HG03354 (cell line): ENCODE results near the gene MITF.

Experiments
- ATAC-seq: cut with Tn5 transposase; IDR thresholded peaks from one replicate; pipeline ENCODE4 v1.9.1; 2021; ENCODE audit warnings: mild to moderate bottlenecking; ENCODE audit not compliant: unreplicated experiment, poor library complexity, severe bottlenecking

The MITF gene

GRCh38 chr3:69823743-69824142, 84.5 kb downstream of the MITF start:
- ATAC-seq, result no peak

- no peak for ATAC-seq
These were observed 86.2 kb downstream of the MITF start for GRCh38 chr3:69825446-69825845.

GRCh38 chr3:69827127-69827526, 87.9 kb downstream of the MITF start:
- no peak for ATAC-seq

- ATAC-seq, result no peak
These were observed 89.6 kb downstream of the MITF start for GRCh38 chr3:69828817-69829216.

DNA sequence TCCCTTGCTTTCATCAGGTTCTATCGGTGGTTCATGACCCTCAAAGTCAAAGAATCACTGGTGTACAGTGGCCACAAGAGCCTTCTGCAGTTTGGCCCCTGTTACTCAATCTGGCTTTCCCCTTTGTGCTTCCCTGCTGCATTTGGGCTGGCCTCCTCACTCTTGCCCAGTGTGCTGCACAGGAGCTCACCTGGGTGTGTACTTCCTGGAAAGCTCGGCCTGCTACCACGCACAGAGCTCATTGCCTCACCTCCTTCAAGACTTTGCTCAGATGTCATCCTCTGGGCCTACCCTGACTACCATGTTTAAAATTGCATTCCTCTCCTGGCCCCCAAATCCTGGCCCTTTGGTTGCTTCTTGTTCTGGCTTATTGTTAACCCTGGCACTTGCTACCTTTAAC, 90.9 kb downstream of the MITF start:
- ATAC-seq, result no peak

GRCh38 chr3:69831737-69832136, 92.5 kb downstream of the MITF start:
- ATAC-seq, result no peak

- ATAC-seq, result no peak
These were observed 94.3 kb downstream of the MITF start for GRCh38 chr3:69833591-69833990.

GRCh38 chr3:69838217-69838616, 99.0 kb downstream of the MITF start:
- ATAC-seq, result no peak

DNA sequence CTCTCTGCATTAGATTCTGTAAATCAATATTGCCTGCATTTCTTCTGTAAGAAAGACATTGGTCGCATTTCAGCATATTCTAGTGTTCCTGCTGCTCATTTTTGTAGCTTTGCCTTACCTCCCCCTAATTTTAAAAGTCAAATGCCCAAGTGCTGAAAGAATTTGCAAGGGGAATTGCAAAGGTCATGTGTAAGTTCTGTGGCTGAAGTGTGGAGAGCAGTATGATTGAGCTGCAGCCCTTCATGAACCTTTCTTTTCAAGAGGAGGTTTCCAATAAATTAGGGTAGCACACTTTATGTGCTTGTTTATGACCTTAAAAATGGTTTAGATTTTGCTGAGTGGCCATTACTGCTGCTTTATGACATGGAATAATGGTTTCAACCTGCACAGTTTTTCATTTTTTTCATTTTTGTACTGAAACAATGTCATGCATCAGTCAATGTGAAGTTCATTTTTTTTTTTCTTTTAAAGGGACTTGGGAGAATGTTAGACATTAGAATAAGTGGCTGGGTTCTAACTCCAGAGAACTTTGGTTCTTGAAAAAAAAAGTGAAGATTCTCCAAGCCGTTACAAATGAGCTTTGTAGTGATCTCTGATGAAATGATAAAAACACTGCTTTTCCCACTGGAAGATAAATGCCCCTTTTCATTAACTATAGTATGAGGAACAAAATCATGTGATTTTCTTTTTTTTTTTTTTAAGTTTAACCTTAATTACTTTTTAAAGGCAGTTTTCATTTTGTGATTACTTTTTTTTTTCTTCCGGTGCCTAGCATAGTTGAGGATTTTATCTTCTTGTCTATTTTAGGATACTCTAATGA, 99.6 kb downstream of the MITF start:
- ATAC-seq, result no peak

- no peak for ATAC-seq
These were observed 103.1 kb downstream of the MITF start for GRCh38 chr3:69842351-69842750.

- no peak for ATAC-seq
These were observed 103.5 kb downstream of the MITF start for GRCh38 chr3:69842789-69843188.

DNA sequence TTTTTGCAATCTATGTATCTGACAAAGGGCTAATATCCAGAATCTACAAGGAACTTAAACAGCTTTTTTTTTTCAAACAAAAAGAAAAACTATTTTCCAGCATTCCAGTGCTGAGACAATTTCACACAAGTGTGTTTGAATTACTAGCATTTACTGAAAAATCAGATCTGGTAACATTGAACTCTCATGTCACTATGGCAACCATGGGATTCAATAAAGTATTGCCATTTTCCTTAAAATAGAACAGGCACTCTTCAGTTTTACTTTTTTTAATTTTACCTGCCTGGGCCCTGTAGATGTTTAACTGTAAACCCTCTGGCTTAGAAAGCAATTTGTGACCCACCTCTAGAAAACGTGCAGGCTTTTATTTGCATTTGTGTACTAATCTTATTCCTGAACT, 105.4 kb downstream of the MITF start:
- no peak for ATAC-seq

DNA sequence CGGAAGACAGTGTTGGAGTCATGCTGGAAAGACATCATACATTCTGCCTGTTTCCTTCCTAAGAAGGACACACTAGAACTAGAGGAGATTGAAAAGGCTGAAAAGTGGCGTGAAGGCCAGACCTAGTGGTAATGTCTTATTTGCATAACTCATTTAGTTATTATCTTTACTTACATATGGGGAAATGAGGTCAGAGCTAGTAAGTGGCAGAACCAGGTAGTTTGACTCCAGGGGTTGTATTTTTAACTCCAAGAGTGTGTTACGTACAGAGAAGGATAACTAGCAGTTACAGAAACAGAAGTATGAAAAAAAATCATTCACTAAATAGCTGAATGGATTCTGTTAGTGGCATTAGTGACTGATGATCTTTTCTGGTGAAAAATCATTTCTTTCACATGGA, 108.0 kb downstream of the MITF start:
- ATAC-seq, result no peak

DNA sequence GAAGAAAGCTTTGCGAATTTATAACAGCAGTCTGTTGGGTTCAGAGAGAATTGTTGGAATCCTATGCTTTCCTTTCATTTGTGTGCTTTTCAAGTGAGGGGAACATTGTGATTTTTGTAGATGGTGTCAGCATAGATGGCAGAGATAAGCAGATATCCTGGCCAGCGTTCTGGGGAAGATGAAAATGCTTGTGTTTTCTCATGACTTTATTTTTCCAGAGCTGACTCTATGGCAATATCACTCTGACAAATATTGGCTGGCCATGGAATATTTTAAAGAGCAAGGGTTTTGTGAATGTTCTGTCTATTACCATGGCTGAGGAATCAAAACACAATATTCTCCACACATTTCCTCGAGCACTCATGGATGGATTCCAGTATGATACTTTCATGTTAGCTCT, 108.8 kb downstream of the MITF start:
- ATAC-seq, result no peak

GRCh38 chr3:69850849-69851248, 111.6 kb downstream of the MITF start:
- ATAC-seq, result no peak

- no peak for ATAC-seq
These were observed 113.8 kb downstream of the MITF start for GRCh38 chr3:69853027-69853426.

GRCh38 chr3:69855436-69856162, 116.3 kb downstream of the MITF start:
- no peak for ATAC-seq

- no peak for ATAC-seq
These were observed 117.9 kb downstream of the MITF start for GRCh38 chr3:69856965-69857705.

GRCh38 chr3:69861556-69861955, 122.3 kb downstream of the MITF start:
- ATAC-seq, result no peak

- ATAC-seq, result no peak
These were observed 124.9 kb downstream of the MITF start for GRCh38 chr3:69864141-69864540.

GRCh38 chr3:69864766-69865165, 125.5 kb downstream of the MITF start:
- no peak for ATAC-seq
